Activated T-helper 1 cell treated with anti-CD3 and anti-CD28 coated beads, Interleukin-12 subunit alpha, Interleukin-12 subunit beta, Interleukin-2, Interleukin-4 antibody, amounts not matched to agents 30 ng/mL and 10 ng/mL and 1 ng/mL, durations not matched to agents 14 hours and 24 hours and 36 hours (primary cell): Measurements from ENCODE around the gene CELA3B. TPM values are rescaled to one million over a fixed set of nuclear protein-coding genes. Genes with fewer than 3 reads are reported as not detected.

Experiments used
- DNase-seq: peaks from one replicate; pipeline ENCODE4 v3.0.0; 2021; ENCODE audit warnings: low spot score
- H3K27ac Mint-ChIP-seq: one replicate; pipeline ENCODE4 v1.8.0; 2021; ENCODE audit warnings: mild to moderate bottlenecking, mixed read lengths
- H3K27me3 Mint-ChIP-seq: one replicate; pipeline ENCODE4 v1.8.0; 2022; ENCODE audit warnings: mild to moderate bottlenecking, moderate library complexity, mixed read lengths; ENCODE audit not compliant: insufficient read depth
- H3K36me3 Mint-ChIP-seq: one replicate; pipeline ENCODE4 v1.8.0; 2021; ENCODE audit warnings: low read depth, mixed read lengths
- H3K4me1 Mint-ChIP-seq: one replicate; pipeline ENCODE4 v1.8.0; 2021; ENCODE audit warnings: low read depth, mixed read lengths
- H3K4me3 Mint-ChIP-seq: one replicate; pipeline ENCODE4 v1.8.0; 2021; ENCODE audit warnings: mild to moderate bottlenecking, moderate library complexity, mixed read lengths
- H3K9me3 Mint-ChIP-seq: one replicate; pipeline ENCODE4 v1.8.0; 2021; ENCODE audit warnings: mixed read lengths
- intact Hi-C: fragments of 100-400 bp; cut with micrococcal nuclease; formaldehyde crosslinking; loops from one replicate; pipeline ENCODE4 v1.15.1; 2024
- total RNA-seq: library from RNA; stranded (reverse); gene quantifications from 2 replicates; pipeline ENCODE4 v1.2.3, GENCODE V29; 2022

The CELA3B gene
- total RNA-seq, 1 donor from 2014 or later: not detected

DNA sequence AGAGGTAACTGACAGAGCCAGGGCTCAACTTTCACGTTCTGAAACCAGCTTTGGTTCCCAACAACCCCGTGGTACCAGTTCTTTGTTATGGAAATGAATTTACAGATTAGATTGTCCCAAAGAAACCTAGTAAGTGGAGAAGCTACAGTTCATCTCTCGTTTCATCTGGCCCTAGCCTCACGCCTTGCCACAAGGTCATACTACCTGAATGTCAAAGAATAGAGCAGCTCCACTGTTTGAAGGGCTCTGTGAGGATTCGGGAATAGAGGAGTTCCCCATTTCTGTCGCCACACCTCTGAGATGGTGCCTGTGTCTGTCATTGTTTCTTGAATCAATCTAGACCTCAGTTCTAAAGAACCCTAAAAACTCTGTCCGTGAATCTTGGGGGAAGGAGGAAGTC is 60.7 kb downstream of the CELA3B start:
- DNase-seq: no peak
- intact Hi-C loops: no loop called here
- H3K4me1 Mint-ChIP-seq: peaks cover 43% of the 10 kb centered on the region
- H3K36me3 Mint-ChIP-seq: no peaks in the 10 kb centered on the region
- no peaks in the 10 kb centered on the region for H3K9me3 Mint-ChIP-seq
- H3K4me3 Mint-ChIP-seq: no peak overlapping the region
- H3K27ac Mint-ChIP-seq: no peak overlapping the region
- H3K27me3 Mint-ChIP-seq: no peaks in the 10 kb centered on the region

DNA sequence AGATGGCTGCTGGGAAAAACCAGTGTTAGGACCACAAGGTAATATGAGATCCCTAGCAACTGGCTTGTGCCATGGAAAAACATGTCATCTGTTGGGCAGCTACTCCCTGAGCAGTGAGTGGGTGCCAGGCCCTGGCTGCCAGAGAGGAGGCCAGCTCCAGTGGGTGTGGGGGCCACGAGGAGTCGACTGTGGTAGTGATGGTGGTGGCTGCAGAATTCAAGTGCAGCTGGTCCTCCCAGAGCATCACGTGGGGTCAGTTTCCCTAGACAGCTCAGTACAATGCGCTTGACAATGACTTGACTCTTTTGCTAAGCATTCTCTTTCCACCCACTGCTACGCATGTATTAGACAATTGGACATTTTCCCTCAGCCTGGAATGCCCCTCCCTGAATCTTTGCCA is 61.2 kb downstream of the CELA3B start:
- no peaks in the 10 kb centered on the region for H3K9me3 Mint-ChIP-seq
- peaks cover 48% of the 10 kb centered on the region for H3K4me1 Mint-ChIP-seq
- H3K27me3 Mint-ChIP-seq: no peaks in the 10 kb centered on the region
- intact Hi-C loops: no loop called here
- peak overlapping the region; percentile 84 for H3K27ac Mint-ChIP-seq
- DNase-seq: no peak
- H3K36me3 Mint-ChIP-seq: no peaks in the 10 kb centered on the region
- H3K4me3 Mint-ChIP-seq: no peak overlapping the region

Other genes starting within 250 kb of the CELA3B start
- gene USP48, start 193.9 kb upstream of the CELA3B start, total RNA-seq: 88.7 and 97.1 TPM in 2 replicates
- gene LDLRAD2, start 164.8 kb upstream of the CELA3B start, total RNA-seq: not detected in 2 replicates
- gene HSPG2, start 39.7 kb upstream of the CELA3B start, total RNA-seq: 1.4 and 2.4 TPM in 2 replicates
- not detected in 2 replicates for gene CELA3A, start 24.6 kb downstream of the CELA3B start, total RNA-seq
- 293 and 318 TPM in 2 replicates for gene CDC42, start 75.7 kb downstream of the CELA3B start, total RNA-seq
- gene WNT4, start 166.1 kb downstream of the CELA3B start, total RNA-seq: not detected in 2 replicates